HuH-7.5 (cell line): ENCODE data around the gene EHBP1.
"Not testable (repeated sequence)": the region's sequence is repeated elsewhere in the genome, so short reads cannot be mapped to it uniquely, and the experiment has no call there.

ENCODE experiments used
- DNase-seq: peaks from one replicate; pipeline ENCODE4 v3.0.0; 2011; ENCODE audit warnings: low spot score

EHBP1 gene

DNA sequence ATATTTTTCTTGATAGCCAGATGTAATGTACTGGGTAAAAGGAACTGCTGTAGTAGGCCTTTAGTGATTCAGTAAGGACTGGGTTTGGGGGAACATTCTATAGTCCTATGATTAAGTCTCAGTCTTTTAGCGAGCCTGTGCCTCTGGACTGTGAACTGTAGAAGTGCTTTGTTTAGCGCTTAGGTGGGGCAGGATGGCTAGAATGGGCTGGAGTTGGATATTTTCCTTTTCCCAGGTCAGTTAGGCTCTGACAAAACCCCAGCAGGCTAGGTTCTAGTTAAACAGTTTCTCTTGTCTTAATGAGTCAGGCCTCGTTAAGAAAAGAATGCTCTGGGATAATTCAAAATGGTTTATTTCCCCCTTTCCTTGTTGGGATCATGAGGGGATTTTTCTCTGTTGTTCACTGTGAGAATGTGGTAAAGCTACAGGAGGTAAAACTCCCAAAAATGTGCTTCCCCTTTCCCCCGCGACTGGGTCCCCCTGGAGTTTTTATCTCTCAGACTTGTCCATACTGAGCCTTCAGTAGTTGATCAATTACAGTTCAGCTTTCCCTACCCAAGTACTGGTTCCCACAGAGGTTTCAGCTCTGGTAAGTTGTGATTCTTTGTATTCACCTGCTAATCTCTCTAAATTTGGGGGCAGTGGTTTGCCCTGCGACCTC, 31.5 kb downstream of the EHBP1 start:
- DNase-seq: no peak

DNA sequence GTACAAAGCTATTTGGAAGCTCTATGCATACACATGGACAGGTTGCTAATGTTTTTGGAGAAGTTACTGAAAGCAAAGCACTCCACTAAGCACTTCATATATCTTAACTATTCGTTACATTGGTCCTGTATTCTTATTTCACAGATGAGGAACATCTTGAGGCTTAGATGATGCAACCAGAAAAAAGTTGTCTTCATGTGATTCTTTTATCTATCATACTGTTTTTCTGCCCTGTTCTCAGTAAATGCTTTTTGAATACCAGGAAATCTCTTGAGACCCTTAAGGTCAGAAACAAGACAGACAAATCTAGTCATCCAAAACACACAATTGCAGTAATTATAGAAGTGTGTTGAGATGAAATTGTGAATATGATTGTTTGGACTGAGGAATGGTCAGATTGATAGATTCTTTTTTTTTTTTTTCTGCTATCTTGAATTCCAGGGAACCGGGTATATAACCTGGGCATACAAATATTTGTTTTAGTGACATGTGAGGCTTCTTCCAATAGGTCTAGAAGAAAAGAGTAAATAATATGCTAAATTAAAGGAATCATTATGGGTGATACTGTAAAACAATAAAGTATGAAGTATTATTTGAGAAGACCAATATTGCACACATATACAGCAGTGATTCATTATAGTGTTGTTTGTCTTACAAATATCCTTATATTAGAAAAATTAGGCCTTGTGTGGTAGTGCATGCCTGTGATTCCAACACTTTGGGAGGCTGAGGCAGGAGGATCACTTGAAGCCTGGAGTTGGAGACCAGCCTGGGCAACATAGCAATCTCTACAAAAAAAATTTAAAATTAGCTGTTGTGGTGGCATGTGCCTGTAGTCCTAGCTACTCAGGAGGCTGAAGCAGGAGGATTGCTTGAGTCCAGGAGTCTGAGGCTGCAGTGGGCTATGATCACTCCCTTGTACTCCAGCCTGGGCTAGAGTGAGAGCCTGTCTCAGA, 33.7 kb downstream of the EHBP1 start:
- no peak for DNase-seq

DNA sequence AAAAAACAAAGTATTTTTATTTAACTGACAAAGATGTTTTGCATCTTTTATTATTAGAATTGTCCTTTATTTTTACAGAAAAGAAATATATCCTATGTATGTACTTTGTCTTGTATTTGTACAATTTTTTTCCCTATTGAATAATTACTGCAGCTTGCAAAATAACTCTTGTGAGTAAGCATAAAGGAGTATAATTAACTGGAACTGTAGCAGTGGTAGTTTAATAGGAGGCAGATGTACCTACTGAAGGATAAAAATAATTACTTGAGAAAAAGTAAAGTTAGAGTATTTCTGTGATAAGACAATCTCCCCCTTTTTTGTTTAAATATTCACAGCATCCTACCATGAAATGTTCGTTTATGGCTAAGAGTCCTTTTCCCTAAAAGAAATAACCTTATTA, 34.7 kb downstream of the EHBP1 start:
- no peak for DNase-seq

DNA sequence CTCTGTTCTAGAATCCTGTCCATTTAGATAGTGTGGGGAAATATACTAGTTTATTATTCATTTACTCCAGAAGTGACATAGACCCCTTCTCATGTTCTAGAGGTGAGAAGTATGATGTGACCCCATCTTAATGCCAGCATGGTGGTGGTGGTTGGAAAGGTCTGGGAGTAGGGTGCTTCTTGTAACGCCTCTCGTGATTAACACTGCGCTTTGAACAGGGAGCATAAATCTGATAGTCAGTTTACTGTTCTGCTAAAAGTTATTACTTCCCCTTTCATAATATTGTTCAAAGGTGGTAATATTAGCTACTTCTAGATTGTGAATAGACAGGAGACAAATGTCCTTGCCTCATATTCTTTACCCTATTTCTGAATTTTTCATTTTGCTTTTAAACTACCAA, 35.6 kb downstream of the EHBP1 start:
- DNase-seq: no peak

DNA sequence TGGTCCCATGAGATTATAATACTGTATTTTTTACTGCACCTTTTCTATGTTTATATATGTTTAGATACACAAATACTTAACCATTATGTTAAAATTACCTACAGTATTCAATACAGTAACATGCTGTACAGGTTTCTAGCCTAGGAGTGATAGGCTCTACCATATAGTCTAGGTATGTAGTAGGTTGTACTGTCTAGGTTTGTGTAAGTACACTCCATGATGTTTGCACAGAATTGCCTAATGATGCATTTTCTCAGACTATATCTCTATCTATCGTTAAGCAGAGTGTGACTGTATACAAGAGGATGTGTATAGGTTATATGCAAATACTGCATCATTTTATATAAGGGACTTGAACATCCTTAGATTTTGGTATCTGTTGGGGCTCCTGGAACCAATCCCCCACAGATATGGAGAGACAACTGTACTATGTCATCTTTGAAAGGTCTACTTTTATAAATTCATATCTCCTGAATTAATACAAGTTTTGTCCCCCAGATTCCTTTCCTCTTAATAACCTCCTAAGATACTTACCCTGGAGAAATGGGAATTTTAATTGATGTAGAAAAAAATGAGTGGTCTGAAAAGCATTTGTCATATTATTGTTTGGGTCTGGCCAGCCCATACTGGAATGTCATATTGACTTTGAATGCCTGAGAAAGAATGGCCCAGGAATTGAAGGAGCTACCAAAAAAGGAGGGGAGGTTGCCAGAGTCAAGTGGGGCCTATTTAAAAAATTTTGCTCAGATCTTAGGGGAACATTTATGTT, 36.6 kb downstream of the EHBP1 start:
- DNase-seq: no peak

DNA sequence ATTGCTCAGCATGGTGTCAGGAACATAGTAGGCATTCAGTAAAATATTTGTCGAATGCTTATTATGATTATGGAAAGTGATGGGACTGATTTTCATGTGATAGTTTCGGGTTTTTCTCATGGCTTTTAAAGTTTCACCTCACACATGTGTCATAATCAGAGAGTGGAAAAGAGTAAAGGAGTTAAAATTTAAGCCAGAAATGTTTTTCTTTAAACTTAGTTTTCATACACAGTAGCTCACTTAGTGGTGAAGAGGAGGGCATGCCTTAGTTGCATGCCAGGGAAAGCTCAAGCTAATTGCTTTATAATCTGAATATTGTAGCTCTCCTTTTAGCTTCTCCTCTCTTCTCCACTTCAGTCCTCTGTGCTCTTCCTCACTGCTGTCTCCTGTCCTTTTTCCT, 38.0 kb downstream of the EHBP1 start:
- no peak for DNase-seq

DNA sequence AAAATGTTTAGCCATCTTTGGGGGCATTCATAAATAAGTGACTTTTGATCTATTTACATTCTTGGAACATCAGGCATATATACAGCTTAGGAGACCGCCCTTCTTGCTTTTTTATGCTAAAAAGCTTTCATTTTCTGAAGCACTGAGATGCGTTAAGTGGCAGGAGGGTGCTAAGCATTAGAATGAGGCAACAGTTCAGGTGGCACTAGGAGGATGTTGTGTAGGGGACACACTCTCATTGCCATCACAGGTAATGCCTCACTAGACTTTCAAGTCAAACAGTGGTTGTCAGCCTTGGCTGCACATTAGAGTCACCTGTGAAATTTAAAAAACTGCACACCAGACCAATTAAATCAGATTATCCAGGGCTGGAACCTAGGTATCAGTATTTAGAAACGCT, 39.1 kb downstream of the EHBP1 start:
- DNase-seq: no peak

DNA sequence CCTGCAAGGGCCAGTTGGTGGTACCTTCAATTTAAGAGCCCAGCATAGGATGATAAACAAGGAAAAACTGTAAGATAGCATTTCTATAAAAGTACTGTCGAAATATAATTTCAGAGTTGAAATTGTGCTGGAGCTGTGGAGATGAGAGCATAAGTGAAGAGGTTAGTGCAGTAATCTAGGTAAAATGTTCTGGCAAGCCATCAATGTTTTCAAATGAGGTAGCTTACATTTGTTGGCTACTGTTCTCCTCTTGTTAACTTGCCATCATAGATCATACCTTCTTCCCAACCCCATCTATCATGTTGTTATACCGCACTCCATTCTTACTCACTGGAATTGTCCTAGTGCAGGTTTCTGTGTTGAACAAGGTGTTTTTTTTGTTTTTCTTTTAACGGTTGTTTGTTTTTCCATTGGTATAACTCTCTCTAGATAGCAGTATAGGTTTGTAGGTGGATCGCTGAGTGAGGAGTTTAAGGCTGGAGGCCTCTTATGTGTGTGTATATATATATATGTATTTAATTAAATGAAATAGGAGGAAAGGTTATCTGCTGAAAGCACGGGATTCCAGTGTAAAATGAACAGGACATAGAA, 40.5 kb downstream of the EHBP1 start:
- DNase-seq: no peak

DNA sequence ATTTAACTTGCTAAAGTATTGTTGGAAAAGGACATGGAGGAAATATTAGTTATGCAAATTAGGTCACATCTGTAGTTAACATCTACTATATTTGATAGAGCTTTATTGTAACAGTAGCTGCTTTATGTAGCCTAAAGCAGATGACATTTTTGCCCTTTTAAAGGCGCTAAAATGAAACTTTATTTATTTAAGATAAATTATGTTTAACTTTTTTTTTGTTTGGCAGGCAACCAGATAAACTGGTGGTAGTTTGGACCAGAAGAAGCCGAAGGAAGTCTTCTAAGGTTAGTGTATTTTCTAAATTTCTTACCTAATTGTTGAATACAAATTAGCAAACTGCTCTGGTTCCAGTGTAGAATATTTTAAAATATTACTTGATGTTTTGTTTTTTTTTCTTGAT, 41.7 kb downstream of the EHBP1 start:
- DNase-seq: no peak

DNA sequence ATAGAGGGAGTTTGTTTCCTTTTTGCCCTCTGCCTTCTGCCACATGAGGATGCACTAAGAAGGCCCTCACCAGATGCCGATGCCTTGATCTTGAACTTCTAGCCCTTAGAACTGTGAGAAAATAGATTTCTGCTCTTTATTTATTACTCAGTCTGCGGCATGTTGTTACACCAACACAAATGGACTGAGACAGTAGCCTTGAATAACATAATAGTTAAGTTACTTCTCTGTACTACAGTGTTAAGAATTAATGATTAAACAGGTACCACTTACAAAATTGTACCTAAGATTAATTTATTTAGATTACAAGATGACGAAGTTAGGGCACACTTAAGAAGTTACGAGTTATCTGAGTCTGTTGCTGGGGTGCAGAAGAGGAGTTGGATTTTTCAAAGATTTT, 42.4 kb downstream of the EHBP1 start:
- no peak for DNase-seq

DNA sequence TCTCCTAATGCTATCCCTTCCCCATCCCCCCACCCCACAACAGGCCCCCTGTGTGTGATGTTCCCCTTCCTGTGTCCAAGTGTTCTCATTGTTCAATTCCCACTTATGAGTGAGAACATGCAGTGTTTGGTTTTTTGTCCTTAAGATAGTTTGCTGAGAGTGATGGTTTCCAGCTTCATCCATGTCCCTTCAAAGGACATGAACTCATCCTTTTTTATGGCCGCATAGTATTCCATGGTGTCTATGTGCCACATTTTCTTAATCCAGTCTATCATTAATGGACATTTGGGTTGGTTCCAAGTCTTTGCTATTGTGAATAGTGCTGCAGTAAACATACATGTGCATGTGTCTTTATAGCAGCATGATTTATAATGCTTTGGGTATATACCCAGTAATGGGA, 43.6 kb downstream of the EHBP1 start:
- DNase-seq: not testable (repeated sequence)

DNA sequence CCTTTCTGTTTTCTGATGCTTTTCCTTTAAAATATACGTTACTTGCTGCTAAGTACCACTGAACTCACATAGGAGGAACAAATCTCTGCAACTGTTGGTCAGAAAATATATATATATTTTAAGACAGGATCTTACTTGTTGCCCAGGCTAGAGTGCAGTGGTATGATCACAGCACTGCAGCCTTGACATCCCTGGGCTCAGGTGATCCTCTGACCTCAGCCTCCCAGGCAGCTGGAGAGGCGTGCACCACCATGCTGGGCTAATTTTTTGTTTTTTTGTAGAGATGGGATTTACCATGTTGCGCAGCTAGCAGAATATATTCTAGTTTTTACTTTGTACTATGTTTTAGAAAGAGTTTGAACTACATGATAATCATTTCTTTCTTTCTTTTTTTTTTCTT, 51.5 kb downstream of the EHBP1 start:
- DNase-seq: no peak

DNA sequence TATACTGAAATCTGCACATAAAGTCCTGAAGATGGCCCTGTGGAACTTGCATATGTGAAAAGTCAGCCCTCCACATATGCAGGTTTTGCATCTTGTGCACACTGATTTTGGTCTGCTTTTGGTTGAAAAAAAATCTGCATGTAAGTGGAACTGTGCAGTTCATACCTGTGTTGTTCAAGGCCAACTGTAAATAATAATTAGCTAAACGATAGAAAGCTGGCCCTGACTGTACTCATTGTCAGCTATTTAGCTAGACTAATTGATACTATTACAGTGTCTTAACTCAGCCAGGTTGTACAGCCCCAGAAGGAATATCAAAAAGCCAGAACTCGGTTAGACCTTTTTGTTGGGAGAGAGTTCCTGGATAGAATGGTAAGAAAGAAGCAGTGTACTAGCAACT, 54.5 kb downstream of the EHBP1 start:
- no peak for DNase-seq

DNA sequence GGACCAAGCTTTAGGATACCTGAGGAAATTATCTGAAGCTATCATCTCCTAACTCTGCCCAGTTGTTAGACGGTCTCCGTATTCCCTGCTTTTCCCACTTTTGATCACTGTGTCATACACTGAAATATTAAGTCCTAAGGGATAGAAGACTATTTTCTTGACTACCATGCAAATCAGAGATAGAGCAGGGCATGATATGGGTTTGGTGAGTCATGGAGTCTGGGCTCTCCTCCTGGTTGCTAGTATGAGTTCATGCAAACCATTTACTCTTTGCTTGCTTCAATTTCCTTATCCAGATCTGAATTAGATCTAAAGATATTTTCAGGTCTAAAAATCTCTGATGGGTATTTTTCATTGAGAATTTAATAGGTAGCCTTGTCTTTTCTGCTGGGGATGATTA, 55.0 kb downstream of the EHBP1 start:
- DNase-seq: no peak

DNA sequence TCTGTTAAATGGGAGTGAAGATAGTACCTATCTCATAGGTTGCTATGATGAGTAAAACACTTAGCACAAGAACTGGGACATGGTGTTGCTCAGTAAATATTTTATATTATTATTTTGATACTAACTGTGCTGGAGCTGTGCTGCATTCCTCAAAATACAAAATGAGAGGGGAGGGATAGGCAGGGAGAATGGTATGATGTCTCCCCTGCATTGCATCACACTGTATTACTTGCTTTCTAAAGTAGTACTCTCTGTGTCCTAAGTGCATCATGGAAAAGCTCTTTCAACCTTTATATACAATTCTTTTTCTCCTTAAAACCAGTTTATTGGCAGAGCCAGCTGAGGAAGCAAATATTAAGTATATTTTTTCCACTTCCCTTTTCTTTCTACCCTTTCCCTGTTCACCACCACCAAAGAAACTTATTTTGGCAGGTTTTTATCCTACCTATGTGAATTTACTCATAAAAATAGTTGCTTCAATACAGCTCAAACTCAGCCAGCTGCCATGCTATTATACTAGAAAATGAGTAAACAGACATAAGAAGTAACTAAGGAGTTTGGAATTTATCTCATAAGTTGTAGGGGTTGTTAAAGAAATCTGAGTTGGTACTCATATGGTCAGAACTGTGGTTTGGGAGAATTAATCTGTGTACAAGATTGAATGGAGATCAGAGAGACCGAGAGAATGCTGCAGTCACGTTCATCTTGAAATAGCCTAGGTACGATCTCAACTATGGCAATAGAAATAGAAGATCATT, 60.3 kb downstream of the EHBP1 start:
- DNase-seq: no peak

DNA sequence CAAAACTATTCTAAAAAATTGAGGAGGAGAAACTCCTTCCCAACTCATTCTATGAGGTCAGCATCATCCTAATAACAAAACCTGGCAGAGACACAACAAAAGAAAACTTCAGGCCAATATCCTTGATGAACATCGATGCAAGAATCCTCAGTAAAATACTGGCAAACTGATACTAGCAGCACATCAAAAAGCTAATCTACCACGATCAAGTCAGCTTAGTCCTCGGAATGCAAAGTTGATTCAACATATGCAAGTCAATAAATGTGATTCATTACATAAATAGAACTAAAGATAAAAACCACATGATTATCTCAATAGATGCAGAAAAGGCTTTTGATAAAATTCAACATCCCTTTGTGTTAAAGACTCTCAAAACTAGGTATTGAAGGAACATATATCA, 63.1 kb downstream of the EHBP1 start:
- no peak for DNase-seq

DNA sequence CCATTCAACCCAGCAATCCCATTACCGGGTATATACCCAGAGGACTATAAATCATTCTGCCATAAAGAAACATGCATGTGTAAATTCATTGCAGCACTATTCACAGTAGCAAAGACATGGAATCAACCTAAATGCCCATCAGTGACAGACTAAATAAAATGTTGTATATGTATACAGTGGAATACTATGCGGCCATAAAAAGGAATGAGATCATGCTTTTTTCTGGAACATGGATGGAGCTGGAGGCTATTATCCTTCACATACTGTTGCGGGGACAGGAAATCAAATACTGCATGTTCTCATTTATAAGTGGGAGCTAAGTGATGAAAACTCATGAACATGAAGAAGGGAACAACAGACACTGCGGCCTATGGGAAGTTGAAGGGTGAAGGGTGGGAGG, 65.1 kb downstream of the EHBP1 start:
- DNase-seq: no peak

DNA sequence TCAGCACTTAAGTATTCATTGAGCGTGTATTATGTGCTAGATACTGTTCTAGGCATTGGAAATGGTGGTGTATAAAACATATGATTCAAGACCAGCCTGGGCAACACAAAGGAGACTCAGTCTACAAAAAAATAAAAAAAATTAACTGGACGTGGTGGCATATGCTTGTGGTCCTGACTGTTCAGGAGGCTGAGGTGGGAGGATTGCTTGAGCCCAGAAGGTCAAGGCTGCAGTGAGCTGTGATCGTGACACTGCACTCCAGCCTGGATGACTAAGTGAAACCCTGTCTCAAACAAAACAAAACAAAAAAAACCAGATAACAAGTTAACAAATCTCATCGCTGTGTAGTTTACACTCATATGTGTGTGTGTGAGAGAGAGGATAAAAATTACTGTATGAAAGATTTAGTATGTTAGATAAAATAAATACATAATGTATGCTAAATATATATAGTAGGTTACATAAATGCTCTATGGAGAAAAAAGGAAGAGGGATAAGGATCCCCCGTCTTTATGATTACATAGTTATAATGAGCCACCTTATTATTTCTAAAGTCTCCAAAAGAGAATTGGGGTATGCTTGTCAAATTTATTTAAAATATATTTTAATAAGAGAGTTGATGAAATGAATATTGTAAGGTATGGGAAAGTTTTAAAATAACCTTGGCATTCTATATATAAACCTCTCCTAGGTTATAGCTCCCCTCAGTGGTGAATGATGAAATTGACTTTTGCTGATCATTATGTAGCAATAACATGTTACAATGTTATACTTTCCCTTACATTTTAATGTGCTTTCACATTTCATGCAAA, 69.2 kb downstream of the EHBP1 start:
- no peak for DNase-seq

DNA sequence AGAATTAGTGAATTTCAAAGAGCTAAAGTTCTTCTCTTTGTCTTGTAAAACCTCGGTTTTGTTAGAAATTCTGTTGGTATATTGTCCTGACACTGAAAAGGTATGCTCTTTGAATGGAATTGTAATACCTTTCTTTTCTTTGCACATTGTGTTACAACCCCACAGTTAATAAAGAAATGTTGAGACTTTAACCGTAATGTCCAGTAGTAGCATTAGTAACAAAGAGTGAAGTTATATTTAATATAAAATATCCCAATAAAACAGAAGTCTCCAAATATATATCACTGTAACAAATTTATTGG, 69.8 kb downstream of the EHBP1 start:
- DNase-seq: no peak

DNA sequence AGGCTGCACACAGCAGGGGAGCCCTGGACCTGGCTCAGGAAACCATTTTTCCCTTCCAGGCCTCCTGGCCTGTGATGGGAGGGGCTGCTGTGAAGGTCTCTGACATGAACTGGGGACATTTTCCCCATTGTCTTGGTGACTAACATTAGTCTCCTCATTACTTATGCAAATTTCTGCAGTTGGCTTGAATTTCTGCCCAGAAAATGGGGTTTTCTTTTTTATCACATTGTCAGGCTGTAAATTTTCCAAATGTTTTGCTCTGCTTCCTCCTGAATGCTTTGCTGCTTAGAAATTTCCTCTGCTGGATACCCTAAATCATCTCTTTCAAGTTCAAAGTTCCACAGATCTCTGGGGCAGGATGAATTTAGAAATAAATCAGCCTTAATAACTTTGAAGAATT, 78.2 kb downstream of the EHBP1 start:
- no peak for DNase-seq

DNA sequence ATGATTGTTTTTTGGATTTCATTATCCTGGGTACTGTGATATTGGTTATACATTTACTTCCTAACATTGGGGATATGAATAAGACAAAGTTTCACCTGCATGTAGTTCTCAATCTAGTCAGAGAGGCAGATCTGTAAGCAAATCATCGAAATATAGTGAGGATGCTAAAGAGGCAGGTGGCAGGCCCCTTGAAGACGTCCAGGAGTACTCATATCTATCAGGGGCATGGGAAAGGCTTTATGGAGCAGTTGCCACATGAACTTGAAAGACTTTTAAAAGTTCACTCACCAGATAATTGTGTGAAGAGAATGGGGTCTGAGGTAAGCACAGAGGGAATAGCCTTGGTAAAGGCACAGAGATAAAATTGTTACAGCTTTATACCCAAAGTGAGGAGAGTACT, 78.8 kb downstream of the EHBP1 start:
- no peak for DNase-seq
